HepG2 (cell line): ENCODE results near the gene BAG5. TPM values are rescaled to one million over a fixed set of nuclear protein-coding genes. Genes with fewer than 3 reads are reported as not detected.

ENCODE experiments used
- CBX5 ChIP-seq: sonication (generic); formaldehyde crosslinking; IDR thresholded peaks from 2 replicates; pipeline ENCODE4 v1.4.0; 2020; ENCODE audit warnings: missing genetic modification reagents, borderline replicate concordance
- CENPBD1 ChIP-seq: sonication (generic); formaldehyde crosslinking; IDR thresholded peaks from 2 replicates; pipeline ENCODE4 v1.8.0; 2022; ENCODE audit warnings: missing genetic modification reagents, low read depth, mild to moderate bottlenecking, borderline replicate concordance
- DMTF1 ChIP-seq: sonication (generic); formaldehyde crosslinking; IDR thresholded peaks from 2 replicates; pipeline ENCODE4 v1.4.0; 2020; ENCODE audit warnings: mild to moderate bottlenecking, missing genetic modification reagents
- GATAD1 ChIP-seq: IDR thresholded peaks from 2 replicates; pipeline ENCODE4 v1.6.1; 2016; ENCODE audit warnings: missing genetic modification reagents, missing compliant biosample characterization
- GZF1 ChIP-seq: sonication (generic); formaldehyde crosslinking; IDR thresholded peaks from 2 replicates; pipeline ENCODE4 v1.5.1; 2020; ENCODE audit warnings: mild to moderate bottlenecking, missing genetic modification reagents
- HMGXB4 ChIP-seq, 2 experiments: sonication (generic) in 1 of 2; formaldehyde crosslinking in 1 of 2; IDR thresholded peaks; 2 replicates each; pipeline versions ENCODE4 v1.4.0 to v1.6.1; 2018 to 2020; ENCODE audit warnings: missing genetic modification reagents in 2 of 2, borderline replicate concordance in 1 of 2, low read depth in 1 of 2, mild to moderate bottlenecking in 1 of 2, missing biosample characterization in 1 of 2
- HNRNPL ChIP-seq: fragments of 200-400 bp; formaldehyde crosslinking; IDR thresholded peaks from 2 replicates; pipeline ENCODE4 v1.6.1; 2017; ENCODE audit warnings: mild to moderate bottlenecking, low read depth, low read length
- KLF11 ChIP-seq: IDR thresholded peaks from 2 replicates; pipeline ENCODE4 v1.6.1; 2016; ENCODE audit warnings: missing compliant biosample characterization
- LCORL ChIP-seq, 2 experiments: fragments of 450-650 bp in 1 of 2; sonication (generic) in 1 of 2; formaldehyde crosslinking in 1 of 2; IDR thresholded peaks; 2 replicates each; pipeline versions ENCODE4 v1.5.0 to v1.6.1; 2017 to 2020; ENCODE audit warnings: antibody characterized with exemption in 1 of 2, missing genetic modification reagents in 1 of 2
- MAFG ChIP-seq: sonication (generic); formaldehyde crosslinking; IDR thresholded peaks from 2 replicates; pipeline ENCODE4 v1.5.1; 2020; ENCODE audit warnings: mild to moderate bottlenecking, missing genetic modification reagents
- MTF1 ChIP-seq: sonication (generic); formaldehyde crosslinking; IDR thresholded peaks from 2 replicates; pipeline ENCODE4 v1.5.0; 2020; ENCODE audit warnings: missing genetic modification reagents
- PAWR ChIP-seq: sonication (generic); formaldehyde crosslinking; IDR thresholded peaks from 2 replicates; pipeline ENCODE4 v1.4.0; 2020; ENCODE audit warnings: missing genetic modification reagents, mild to moderate bottlenecking, borderline replicate concordance
- PPARG ChIP-seq: conservative IDR thresholded peaks from 2 replicates; pipeline ENCODE4 v1.6.1; 2016; ENCODE audit warnings: missing biosample characterization, missing genetic modification reagents
- RFXAP ChIP-seq: sonication (generic); formaldehyde crosslinking; IDR thresholded peaks from 2 replicates; pipeline ENCODE4 v1.4.0; 2020; ENCODE audit warnings: missing genetic modification reagents, borderline replicate concordance
- SAFB2 ChIP-seq: sonication (generic); formaldehyde crosslinking; IDR thresholded peaks from 2 replicates; pipeline ENCODE4 v1.5.1; 2020; ENCODE audit warnings: missing genetic modification reagents, low read depth, mild to moderate bottlenecking, borderline replicate concordance
- TFE3 ChIP-seq: IDR thresholded peaks from 2 replicates; pipeline ENCODE4 v1.6.1; 2016
- ZBTB1 ChIP-seq: sonication (generic); formaldehyde crosslinking; IDR thresholded peaks from 2 replicates; pipeline ENCODE4 v1.4.0; 2020; ENCODE audit warnings: missing genetic modification reagents, borderline replicate concordance
- ZBTB26 ChIP-seq: IDR thresholded peaks from 2 replicates; pipeline ENCODE4 v1.6.1; 2016; ENCODE audit warnings: missing compliant biosample characterization, missing genetic modification reagents, borderline replicate concordance
- ZBTB7B ChIP-seq: sonication (generic); formaldehyde crosslinking; IDR thresholded peaks from 2 replicates; pipeline ENCODE4 v1.4.0; 2020; ENCODE audit warnings: missing genetic modification reagents
- ZNF232 ChIP-seq: sonication (generic); formaldehyde crosslinking; IDR thresholded peaks from 2 replicates; pipeline ENCODE4 v1.4.0; 2020; ENCODE audit warnings: missing genetic modification reagents, borderline replicate concordance
- ZNF333 ChIP-seq: sonication (generic); formaldehyde crosslinking; IDR thresholded peaks from 2 replicates; pipeline ENCODE4 v1.4.0; 2020; ENCODE audit warnings: mild to moderate bottlenecking, missing genetic modification reagents, borderline replicate concordance
- ZNF607 ChIP-seq: sonication (generic); formaldehyde crosslinking; IDR thresholded peaks from 2 replicates; pipeline ENCODE4 v1.5.1; 2020; ENCODE audit warnings: missing genetic modification reagents, mild to moderate bottlenecking, borderline replicate concordance
- ZNF644 ChIP-seq: IDR thresholded peaks from 2 replicates; pipeline ENCODE4 v1.6.1; 2016; ENCODE audit warnings: low read depth
- polyA plus RNA-seq, 8 experiments: library from polyadenylated mRNA; depleted of rRNA in 3 of 8; stranded (reverse) in 7 of 8; unstranded in 1 of 8; fragments of >200 nt; fragmentation: Illumina TruSeq in 4 of 8; extraction: Trizol in 4 of 8; gene quantifications; 2 replicates each; pipeline versions ENCODE4 v1.2.1 to v1.2.3, GENCODE V29; 2011 to 2016; ENCODE audit warnings: low read depth in 4 of 8, missing spikeins in 1 of 8, mixed read lengths in 1 of 8; ENCODE audit not compliant: insufficient read depth in 1 of 8
- total RNA-seq, 5 experiments: library from RNA; depleted of rRNA; stranded (reverse); fragments of >200 nt; fragmentation: Illumina TruSeq; extraction: Trizol; gene quantifications; 2 replicates each; pipeline ENCODE4 v1.2.3, GENCODE V29; 2016; ENCODE audit warnings: low read depth in 1 of 5

Gene BAG5
- total and polyA plus RNA-seq, 2 of the 13 experiments (the other 11 are each of a cell fraction or from before 2014, with no cell fraction given), result 3.5 to 21.0 TPM

GRCh38 chr14:103526247-103526913 is 36.1 kb downstream of the BAG5 start (continued):
- TF ChIP-seq CBX5 (CRISPR knock-in tag) (no peak), GATAD1 (no peak), SAFB2 (no peak), CENPBD1 (CRISPR knock-in tag) (no peak), ZNF644 (CRISPR knock-in tag) (no peak), MAFG (CRISPR knock-in tag) (no peak), ZNF232 (no peak), ZBTB1 (CRISPR knock-in tag) (no peak), DMTF1 (CRISPR knock-in tag) (no peak), ZBTB26 (CRISPR knock-in tag) (no peak), GZF1 (CRISPR knock-in tag) (no peak), PAWR (CRISPR knock-in tag) (no peak), TFE3 (CRISPR knock-in tag) (no peak), LCORL (IDR thresholded peaks at IDR 0.05) (no peak), LCORL (CRISPR knock-in tag; IDR thresholded peaks at IDR 0.05) (no peak), MTF1 (no peak), ZNF607 (CRISPR knock-in tag) (no peak), PPARG (CRISPR knock-in tag) (no peak), RFXAP (CRISPR knock-in tag) (no peak), ZNF333 (CRISPR knock-in tag) (no peak), HMGXB4 (CRISPR knock-in tag; IDR thresholded peaks at IDR 0.05; ENCODE audit: borderline replicate concordance in 1 of 2, low read depth in 1 of 2) (peak in 1 of 2 experiments; percentile 14; a peak in 1 of 4 replicates), ZBTB7B (CRISPR knock-in tag) (peak; percentile 62), KLF11 (CRISPR knock-in tag) (no peak), HNRNPL (0 out of 2 replicates have a peak, but pooled peaks have one; percentile 28)
